Measurements from ENCODE around the gene ADD2. TPM values are rescaled to one million over a fixed set of nuclear protein-coding genes. Genes with fewer than 3 reads are reported as not detected.

ADD2 gene
- total RNA-seq, 4 donors from 2014 or later: 1.9 to 6.5 (median 3.1) TPM

GRCh38 chr2:70683455-70683854 is 84.5 kb downstream of the ADD2 start:
- peaks cover 0 to 5% of the 10 kb centered on the region in 2 donors for H3K4me1 ChIP-seq
- intact Hi-C loops (cut with DNase I): no loop called here
- no peaks in the 10 kb centered on the region for H3K36me3 ChIP-seq
- WGBS, 2 donors: 98 to 100% methylated on average over 1 to 6 of the region's 6 CpGs
- no peaks in the 10 kb centered on the region for H3K9me3 ChIP-seq
- H3K4me3 ChIP-seq (replicated peaks in 1 of 3): no peak overlapping the region
- DNase-seq: no peak
- H3K27ac ChIP-seq: no peak overlapping the region
- no peaks in the 10 kb centered on the region for H3K27me3 ChIP-seq
- TF ChIP-seq POLR2A (IDR thresholded peaks at IDR 0.05): no peak
- TF ChIP-seq CTCF (IDR thresholded peaks at IDR 0.05): no peak

GRCh38 chr2:70680735-70681134 is 87.3 kb downstream of the ADD2 start:
- DNase-seq: no peak
- Histone ChIP-seq H3K27me3 (no peaks in the 10 kb centered on the region), H3K36me3 (no peaks in the 10 kb centered on the region), H3K4me3 (replicated peaks in 1 of 3) (no peak overlapping the region), H3K9me3 (no peaks in the 10 kb centered on the region), H3K4me1 (peaks cover 0 to 5% of the 10 kb centered on the region in 2 donors), H3K27ac (no peak overlapping the region)
- WGBS, 2 donors: 83 to 86% methylated on average over 2 of the region's 2 CpGs
- TF ChIP-seq CTCF (IDR thresholded peaks at IDR 0.05): no peak
- TF ChIP-seq POLR2A (IDR thresholded peaks at IDR 0.05): no peak
- intact Hi-C loops (cut with DNase I): no loop called here

- Histone ChIP-seq H3K4me3 (replicated peaks in 1 of 3) (no peak overlapping the region), H3K4me1 (peaks cover 0 to 5% of the 10 kb centered on the region in 2 donors), H3K9me3 (no peaks in the 10 kb centered on the region), H3K36me3 (no peaks in the 10 kb centered on the region), H3K27ac (no peak overlapping the region), H3K27me3 (no peaks in the 10 kb centered on the region)
- intact Hi-C loops (cut with DNase I): no loop called here
- no peak for DNase-seq
- WGBS, 2 donors: 50 to 53% methylated on average over 1 of the region's 1 CpG
- TF ChIP-seq CTCF (IDR thresholded peaks at IDR 0.05) (no peak), POLR2A (IDR thresholded peaks at IDR 0.05) (no peak)
Observed at GRCh38 chr2:70679259-70679658, 88.7 kb downstream of the ADD2 start.

GRCh38 chr2:70678576-70679143 is 89.3 kb downstream of the ADD2 start:
- Histone ChIP-seq H3K27me3 (no peaks in the 10 kb centered on the region), H3K4me1 (peaks cover 0 to 5% of the 10 kb centered on the region in 2 donors), H3K36me3 (no peaks in the 10 kb centered on the region), H3K9me3 (no peaks in the 10 kb centered on the region), H3K27ac (no peak overlapping the region), H3K4me3 (replicated peaks in 1 of 3) (no peak overlapping the region)
- TF ChIP-seq POLR2A (IDR thresholded peaks at IDR 0.05) (no peak), CTCF (IDR thresholded peaks at IDR 0.05) (no peak)
- intact Hi-C loops (cut with DNase I): no loop called here
- WGBS, 2 donors: 95 to 96% methylated on average over 16 to 17 of the region's 17 CpGs
- no peak for DNase-seq

- Histone ChIP-seq H3K36me3 (no peaks in the 10 kb centered on the region), H3K4me1 (peaks cover 0 to 5% of the 10 kb centered on the region in 2 donors), H3K9me3 (no peaks in the 10 kb centered on the region), H3K27me3 (no peaks in the 10 kb centered on the region), H3K4me3 (replicated peaks in 1 of 3) (no peak overlapping the region), H3K27ac (no peak overlapping the region)
- intact Hi-C loops (cut with DNase I): no loop called here
- TF ChIP-seq POLR2A (IDR thresholded peaks at IDR 0.05): no peak
- TF ChIP-seq CTCF (IDR thresholded peaks at IDR 0.05): no peak
- DNase-seq: no peak
- WGBS, 2 donors: 96 to 97% methylated on average over 10 to 17 of the region's 20 CpGs
Observed at GRCh38 chr2:70676301-70677035, 91.5 kb downstream of the ADD2 start.

Measured in thyroid gland (tissue), 4 donors.